GM19043 (cell line): Measurements from ENCODE around the gene RAB44.

ENCODE experiments used
- ATAC-seq: cut with Tn5 transposase; IDR thresholded peaks from one replicate; pipeline ENCODE4 v1.9.1; 2021; ENCODE audit warnings: low read depth; ENCODE audit not compliant: unreplicated experiment

The RAB44 gene

GRCh38 chr6:36728289-36729160 lies 30.9 kb downstream of the RAB44 start:
- ATAC-seq, result no peak

DNA sequence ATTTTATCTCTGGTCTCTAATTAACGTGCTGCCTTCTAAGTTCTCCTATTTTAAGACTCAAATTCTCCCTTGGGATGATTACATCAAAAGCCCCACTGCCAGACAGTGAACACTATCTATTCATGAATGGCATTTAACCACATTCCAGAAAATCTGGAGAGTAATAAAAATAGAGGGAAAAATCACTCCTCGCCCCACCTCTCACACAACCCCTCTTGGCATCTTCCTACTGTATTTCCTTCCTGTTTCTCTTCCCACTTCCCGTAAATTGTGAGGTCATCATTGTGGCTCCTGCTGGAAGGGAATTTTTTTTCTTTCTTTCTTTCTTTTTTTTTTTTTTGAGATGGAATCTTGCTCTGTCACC lies 31.5 kb downstream of the RAB44 start:
- no peak for ATAC-seq

DNA sequence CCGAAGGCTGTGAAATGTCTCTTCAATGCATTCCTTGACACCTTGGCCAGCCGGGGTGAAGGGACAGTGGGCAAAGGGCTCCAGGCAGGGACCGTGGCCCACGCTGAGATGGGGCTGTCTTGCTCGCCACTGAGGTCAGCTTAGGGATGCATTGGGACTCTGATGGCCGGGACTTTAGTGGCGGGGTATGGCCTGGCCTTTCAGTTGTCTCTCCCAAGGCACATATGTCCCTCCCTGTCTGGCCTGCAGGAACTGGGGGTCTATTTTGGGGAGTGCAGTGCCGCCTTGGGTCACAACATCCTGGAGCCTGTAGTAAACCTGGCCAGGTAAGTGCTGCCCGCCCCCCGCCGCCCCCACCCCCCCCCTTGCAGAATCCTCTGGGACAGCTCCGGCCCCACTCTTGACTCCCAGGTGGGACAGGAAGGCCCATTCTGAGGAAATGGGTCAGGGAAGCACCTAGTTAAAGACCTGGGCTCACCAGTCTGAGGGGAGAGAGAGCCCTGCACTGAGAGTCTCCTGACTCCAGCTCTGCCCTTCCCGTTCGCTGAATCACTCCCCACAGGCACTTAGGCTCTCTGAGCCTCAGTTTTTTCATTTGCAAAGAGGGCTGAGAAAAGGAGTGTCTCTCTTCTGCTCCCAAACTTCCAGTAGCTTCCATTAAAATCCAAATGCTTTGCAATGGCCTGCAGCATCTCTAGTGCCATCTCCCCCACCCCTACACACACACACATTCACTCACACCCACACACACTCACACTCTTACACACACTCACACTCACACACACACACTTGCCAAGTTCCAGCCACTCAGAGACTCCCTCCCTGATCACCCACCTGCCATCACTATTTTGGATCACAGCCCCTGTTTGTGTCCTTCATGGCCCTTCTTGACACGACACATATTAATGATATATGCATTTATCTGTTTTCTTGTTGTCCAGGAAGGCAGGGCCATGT lies 33.1 kb downstream of the RAB44 start:
- ATAC-seq, result no peak

GRCh38 chr6:36731622-36732310 lies 34.1 kb downstream of the RAB44 start:
- ATAC-seq, result no peak

GRCh38 chr6:36733300-36733699 lies 35.7 kb downstream of the RAB44 start:
- ATAC-seq, result no peak

- ATAC-seq, result no peak
Observed at GRCh38 chr6:36734486-36735060, 36.9 kb downstream of the RAB44 start.

GRCh38 chr6:36735110-36736071 lies 37.8 kb downstream of the RAB44 start:
- no peak for ATAC-seq

- ATAC-seq, result no peak
Observed at GRCh38 chr6:36737043-36737785, 39.6 kb downstream of the RAB44 start.

DNA sequence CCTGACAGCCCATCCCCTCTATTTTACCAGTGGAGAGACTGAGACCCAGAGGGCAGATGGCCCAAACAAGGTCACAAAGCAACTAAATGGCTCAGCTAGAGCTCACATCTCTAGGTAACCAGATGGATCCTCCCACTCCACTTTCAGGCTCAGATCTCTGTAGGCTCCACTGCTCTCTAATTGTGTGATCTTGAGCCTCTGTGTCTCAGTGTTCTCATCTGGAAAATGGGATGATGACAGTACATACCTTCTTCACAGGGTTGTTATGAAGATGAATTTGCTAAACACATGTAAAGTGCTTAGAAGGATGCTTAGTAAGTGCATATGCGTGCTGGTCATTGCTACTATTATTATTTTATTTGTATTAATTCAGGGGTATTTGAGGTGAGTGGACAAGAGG lies 40.5 kb downstream of the RAB44 start:
- no peak for ATAC-seq

DNA sequence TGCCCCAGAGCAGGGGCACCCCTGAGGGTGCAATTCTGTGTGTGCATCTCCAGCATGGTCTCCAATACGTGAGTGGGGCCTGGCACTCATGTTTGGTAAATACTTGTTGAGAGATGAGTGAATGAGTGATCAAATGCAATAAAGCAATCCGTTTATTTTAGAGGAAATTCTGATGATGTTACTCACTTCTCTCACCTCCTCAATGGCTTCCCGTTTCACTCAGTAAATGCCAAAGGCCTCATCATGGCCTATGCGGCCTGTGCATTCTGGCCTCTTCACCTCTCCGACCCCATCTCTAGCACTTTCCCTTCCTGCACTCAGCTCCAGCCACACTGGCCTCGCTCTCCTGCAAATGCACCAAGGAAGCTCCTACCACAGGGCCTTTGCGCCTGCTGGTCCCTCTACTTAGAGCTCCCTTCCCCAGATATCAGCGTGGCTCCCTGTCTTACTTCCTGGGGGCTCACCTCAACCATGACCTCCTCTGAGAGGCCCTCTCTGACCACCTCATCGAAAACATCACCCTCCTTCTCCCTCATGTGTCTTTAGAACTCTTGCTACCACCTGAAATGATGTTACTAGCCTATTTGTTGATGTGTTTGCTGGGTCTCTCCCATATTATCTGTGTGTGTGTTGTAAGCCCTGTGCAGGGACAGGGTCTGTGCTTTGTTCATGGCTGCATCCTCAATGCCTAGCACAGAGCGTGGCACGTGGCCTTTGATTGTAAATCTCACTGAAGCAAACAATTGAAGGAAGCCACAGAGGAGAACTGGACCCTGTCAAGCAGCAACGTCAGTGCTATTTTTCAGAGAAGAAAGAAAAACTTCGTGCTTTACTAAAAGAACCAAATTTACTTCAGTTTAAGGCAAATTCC lies 42.6 kb downstream of the RAB44 start:
- ATAC-seq, result no peak

DNA sequence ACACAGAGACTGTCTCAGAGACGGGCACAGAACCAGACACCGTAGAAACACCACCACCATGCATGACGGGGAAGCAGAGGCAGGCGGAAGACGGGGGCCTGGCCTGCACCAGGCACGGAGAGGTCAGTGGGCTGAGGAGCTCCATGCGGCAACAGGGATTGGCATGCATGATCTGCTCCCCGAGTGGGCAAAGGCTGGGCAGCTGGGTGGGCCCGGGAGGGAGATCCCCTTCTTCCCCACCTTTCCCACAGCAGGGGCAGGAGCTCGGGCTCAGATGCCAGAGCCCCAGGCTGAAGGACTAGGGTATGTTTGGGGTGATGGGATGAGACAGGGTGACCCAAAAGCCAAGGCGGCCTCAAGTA lies 43.2 kb downstream of the RAB44 start:
- no peak for ATAC-seq

DNA sequence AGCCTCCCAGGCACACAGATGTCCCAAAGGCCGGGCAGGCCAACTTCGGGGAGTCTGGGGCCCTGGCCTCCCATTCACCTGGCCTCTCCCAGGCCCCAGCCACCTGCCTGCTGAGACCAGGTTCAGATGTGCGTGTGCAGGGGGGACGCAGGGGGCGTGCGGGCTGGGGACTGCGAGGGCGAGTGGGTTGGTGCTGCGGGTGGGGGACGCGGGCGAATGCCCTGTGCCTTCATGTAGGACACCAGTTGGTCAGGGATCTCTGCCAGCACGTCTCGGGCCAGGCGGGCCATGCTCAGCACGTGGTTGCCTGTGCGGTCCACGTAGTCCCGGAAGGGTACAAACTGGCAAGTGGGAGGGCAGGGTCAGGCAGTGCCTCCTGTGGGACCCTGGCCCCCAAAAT lies 44.5 kb downstream of the RAB44 start:
- no peak for ATAC-seq

DNA sequence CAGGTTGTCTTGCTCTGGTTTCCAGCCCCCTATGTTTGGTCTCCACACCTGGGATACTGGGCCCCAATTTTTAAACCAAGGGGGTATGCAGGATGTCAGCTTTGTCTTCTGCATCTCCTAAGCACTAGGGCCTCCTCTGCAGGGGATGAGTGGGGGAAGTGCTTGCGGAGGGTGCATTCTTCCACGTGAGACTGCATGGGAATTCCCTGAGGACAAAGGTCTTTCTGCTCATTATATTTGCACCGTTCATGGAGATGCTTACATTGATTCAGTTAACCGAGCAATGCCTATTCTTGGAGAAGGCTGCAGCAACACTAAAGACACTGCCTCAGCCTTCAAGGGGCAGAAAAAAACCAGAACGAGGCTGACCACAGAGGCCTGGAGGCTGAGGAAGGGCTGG lies 45.4 kb downstream of the RAB44 start:
- ATAC-seq, result no peak

- ATAC-seq, result no peak
Observed at GRCh38 chr6:36743538-36744303, 46.1 kb downstream of the RAB44 start.

- no peak for ATAC-seq
Observed at GRCh38 chr6:36744304-36744673, 46.7 kb downstream of the RAB44 start.

DNA sequence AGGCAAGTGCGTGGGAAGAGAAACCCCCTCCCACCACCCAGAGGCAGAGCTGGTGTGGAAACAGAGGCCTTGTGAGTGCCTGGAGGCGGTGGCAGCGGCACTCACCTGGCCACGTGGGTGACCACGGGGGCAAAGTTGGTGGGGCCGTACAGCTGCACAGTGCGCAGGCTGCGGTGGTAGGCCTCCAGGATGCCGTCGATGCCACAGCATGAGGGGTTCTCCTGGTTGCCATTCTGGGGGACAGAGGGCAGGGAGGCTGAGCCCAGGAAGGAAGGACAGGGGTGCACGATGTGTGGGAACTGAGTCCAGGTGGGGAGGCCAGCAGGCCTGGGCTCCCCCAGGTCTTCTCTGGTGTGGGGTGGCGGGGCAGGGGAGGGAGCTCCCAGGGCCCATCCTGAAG lies 47.7 kb downstream of the RAB44 start:
- ATAC-seq, result no peak

DNA sequence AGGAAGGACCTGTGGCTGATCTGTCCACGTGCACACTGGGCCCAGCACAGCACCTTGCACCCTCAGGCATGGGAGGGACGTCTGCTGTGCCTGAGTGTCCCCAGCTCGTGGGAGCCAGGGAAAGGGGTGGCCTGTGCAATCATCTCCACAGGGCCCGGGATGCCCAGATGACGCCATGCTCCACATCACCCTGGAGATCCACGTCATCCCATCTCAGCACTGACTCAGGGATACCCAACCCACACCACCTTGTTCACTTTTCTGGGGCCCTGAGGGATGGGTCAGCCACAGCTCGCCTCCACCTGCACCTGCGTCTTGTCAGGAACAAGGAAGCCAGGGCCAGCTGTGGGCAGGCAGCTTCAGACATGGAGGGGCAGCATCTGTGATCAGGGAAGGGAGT lies 48.2 kb downstream of the RAB44 start:
- no peak for ATAC-seq
